Measurements from ENCODE around the gene MVP. TPM values are rescaled to one million over a fixed set of nuclear protein-coding genes. Genes with fewer than 3 reads are reported as not detected.
A peak's percentile ranks its signal among the peaks of the same experiment; 100 is the strongest.
"Not testable (repeated sequence)": the region's sequence is repeated elsewhere in the genome, so short reads cannot be mapped to it uniquely, and the experiment has no call there.

Gene MVP
- total RNA-seq = 100 to 1,000 TPM; 236 to 280 TPM
- 10 to 100 TPM; 12.5 to 22.8 (median 16.8) TPM for polyA plus RNA-seq (ENCODE audit: insufficient read length in 6 of 6)
- long read RNA-seq, donor 1, partial matches to known transcripts = 205 of 206 reads
- long read RNA-seq, donor 1, other reads (novel, unspliced or antisense) = 0 of 206 reads
- long read RNA-seq, donor 2, partial matches to known transcripts = 146 of 146 reads
- long read RNA-seq, donor 2, other reads (novel, unspliced or antisense) = 0 of 146 reads
- long read RNA-seq, donor 3, partial matches to known transcripts = 0 of 3 reads
- long read RNA-seq, donor 3, other reads (novel, unspliced or antisense) = 0 of 3 reads
- long read RNA-seq, donor 4, transcript MVP-201 (15 exons, 2,870 nt) = major isoform, 46 of 118 reads
- long read RNA-seq, donor 4, transcript MVP-202 (15 exons, 2,925 nt) = minor isoform, 16 of 118 reads
- long read RNA-seq, donor 4, partial matches to known transcripts = 49 of 118 reads
- long read RNA-seq, donor 4, other reads (novel, unspliced or antisense) = 7 of 118 reads
- long read RNA-seq, donor 5, partial matches to known transcripts = 146 of 146 reads
- long read RNA-seq, donor 5, other reads (novel, unspliced or antisense) = 0 of 146 reads
- long read RNA-seq, donor 6, partial matches to known transcripts = 139 of 141 reads
- long read RNA-seq, donor 6, other reads (novel, unspliced or antisense) = 0 of 141 reads
- long read RNA-seq, donor 7 = 0 reads
- long read RNA-seq, donor 8, partial matches to known transcripts = 0 of 1 reads
- long read RNA-seq, donor 8, other reads (novel, unspliced or antisense) = 0 of 1 reads
- long read RNA-seq, donor 9 = 0 reads
- long read RNA-seq, donor 10, transcript MVP-202 (15 exons, 2,925 nt) = minor isoform, 22 of 200 reads
- long read RNA-seq, donor 10, transcript MVP-201 (15 exons, 2,870 nt) = major isoform, 104 of 200 reads
- long read RNA-seq, donor 10, partial matches to known transcripts = 57 of 200 reads
- long read RNA-seq, donor 10, other reads (novel, unspliced or antisense) = 17 of 200 reads
- long read RNA-seq, donor 11 = 0 reads
- long read RNA-seq, donor 12 = 0 reads

GRCh38 chr16:29820271-29820701, at the start of gene MVP:
TSS of gene MVP (plus strand) at chr16:29820462. CDS start at chr16:29830550, 10,088 bp downstream.
- ATAC-seq (peak; percentile 51), DNase-seq (peak in 3 of 4 donors; percentile 45 to 93 (median 82))
- H3K36me3 ChIP-seq = peaks cover 0 to 9% of the 10 kb centered on the region in 2 donors
- no peaks in the 10 kb centered on the region for H3K27me3 ChIP-seq
- intact Hi-C loops (cut with DNase I) = no loop called here
- peak within 1 kb of the TSS; percentile 53 to 84 for H3K4me3 ChIP-seq
- H3K4me1 ChIP-seq = peaks cover 56 to 83% of the 10 kb centered on the region in 2 donors
- no peak for TF ChIP-seq CTCF (IDR thresholded peaks at IDR 0.05)
- H3K27ac ChIP-seq = peak within 1 kb of the TSS; percentile 89 to 92
- no peaks in the 10 kb centered on the region for H3K9me3 ChIP-seq

GRCh38 chr16:29772330-29772729, 47.9 kb upstream of the MVP start:
- peak; percentile 50 for ATAC-seq
- intact Hi-C loops (cut with DNase I); DNase-seq: not testable (repeated sequence)

GRCh38 chr16:29774730-29775129, 45.5 kb upstream of the MVP start:
- Histone ChIP-seq H3K27me3 (no peaks in the 10 kb centered on the region), H3K4me3 (no peak overlapping the region), H3K9me3 (no peaks in the 10 kb centered on the region), H3K36me3 (no peaks in the 10 kb centered on the region), H3K4me1 (peaks cover 0 to 16% of the 10 kb centered on the region in 2 donors), H3K27ac (no peak overlapping the region)
- no peak for DNase-seq
- intact Hi-C loops (cut with DNase I) = no loop called here
- ATAC-seq = no peak
- TF ChIP-seq CTCF (IDR thresholded peaks at IDR 0.05) = no peak

More at GRCh38 chr16:29772330-29772729, 47.9 kb upstream of the MVP start:
- not testable (repeated sequence) for H3K9me3 ChIP-seq, H3K27me3 ChIP-seq, H3K4me3 ChIP-seq, H3K36me3 ChIP-seq, H3K27ac ChIP-seq
- peaks cover 0 to 16% of the 10 kb centered on the region in 2 donors for H3K4me1 ChIP-seq

- Histone ChIP-seq H3K36me3 (no peaks in the 10 kb centered on the region), H3K9me3 (no peaks in the 10 kb centered on the region), H3K27ac (no peak overlapping the region), H3K27me3 (no peaks in the 10 kb centered on the region), H3K4me1 (peaks cover 0 to 13% of the 10 kb centered on the region in 2 donors), H3K4me3 (no peak overlapping the region)
- ATAC-seq (peak; percentile 41), DNase-seq (no peak)
- TF ChIP-seq CTCF (IDR thresholded peaks at IDR 0.05) = no peak
- intact Hi-C loops (cut with DNase I) = no loop called here
Measured at GRCh38 chr16:29775742-29776408, 44.4 kb upstream of the MVP start.
